ENCODE results near the gene NAALADL2. TPM values are rescaled to one million over a fixed set of nuclear protein-coding genes. Genes with fewer than 3 reads are reported as not detected.

Gene NAALADL2
- total RNA-seq, 1 experiment from 2014 or later, result 2.7 TPM

- H3K36me3 ChIP-seq (ENCODE audit: control insufficient read depth, insufficient read depth, low read length), result no peaks in the 10 kb centered on the region
- intact Hi-C loops (cut with micrococcal nuclease; ENCODE audit: unreplicated experiment), result no loop called here
- H3K4me3 ChIP-seq (ENCODE audit: low read depth in 2 of 2, low read length in 2 of 2), result no peak overlapping the region
- no peak for ATAC-seq
- no peaks in the 10 kb centered on the region for H3K27me3 ChIP-seq (ENCODE audit: control insufficient read depth, insufficient read depth, low read length)
- TF ChIP-seq POLR2AphosphoS5 (IDR thresholded peaks at IDR 0.05; ENCODE audit: low read depth, low read length) (no peak), TCF7L2 (IDR thresholded peaks at IDR 0.05; ENCODE audit: low read depth, low read length) (no peak), SIN3A (IDR thresholded peaks at IDR 0.05; ENCODE audit: borderline replicate concordance, insufficient read depth, low read depth, low read length) (no peak), CTCF (IDR thresholded peaks at IDR 0.05) (no peak)
- TF ChIP-seq, protein P1, sequence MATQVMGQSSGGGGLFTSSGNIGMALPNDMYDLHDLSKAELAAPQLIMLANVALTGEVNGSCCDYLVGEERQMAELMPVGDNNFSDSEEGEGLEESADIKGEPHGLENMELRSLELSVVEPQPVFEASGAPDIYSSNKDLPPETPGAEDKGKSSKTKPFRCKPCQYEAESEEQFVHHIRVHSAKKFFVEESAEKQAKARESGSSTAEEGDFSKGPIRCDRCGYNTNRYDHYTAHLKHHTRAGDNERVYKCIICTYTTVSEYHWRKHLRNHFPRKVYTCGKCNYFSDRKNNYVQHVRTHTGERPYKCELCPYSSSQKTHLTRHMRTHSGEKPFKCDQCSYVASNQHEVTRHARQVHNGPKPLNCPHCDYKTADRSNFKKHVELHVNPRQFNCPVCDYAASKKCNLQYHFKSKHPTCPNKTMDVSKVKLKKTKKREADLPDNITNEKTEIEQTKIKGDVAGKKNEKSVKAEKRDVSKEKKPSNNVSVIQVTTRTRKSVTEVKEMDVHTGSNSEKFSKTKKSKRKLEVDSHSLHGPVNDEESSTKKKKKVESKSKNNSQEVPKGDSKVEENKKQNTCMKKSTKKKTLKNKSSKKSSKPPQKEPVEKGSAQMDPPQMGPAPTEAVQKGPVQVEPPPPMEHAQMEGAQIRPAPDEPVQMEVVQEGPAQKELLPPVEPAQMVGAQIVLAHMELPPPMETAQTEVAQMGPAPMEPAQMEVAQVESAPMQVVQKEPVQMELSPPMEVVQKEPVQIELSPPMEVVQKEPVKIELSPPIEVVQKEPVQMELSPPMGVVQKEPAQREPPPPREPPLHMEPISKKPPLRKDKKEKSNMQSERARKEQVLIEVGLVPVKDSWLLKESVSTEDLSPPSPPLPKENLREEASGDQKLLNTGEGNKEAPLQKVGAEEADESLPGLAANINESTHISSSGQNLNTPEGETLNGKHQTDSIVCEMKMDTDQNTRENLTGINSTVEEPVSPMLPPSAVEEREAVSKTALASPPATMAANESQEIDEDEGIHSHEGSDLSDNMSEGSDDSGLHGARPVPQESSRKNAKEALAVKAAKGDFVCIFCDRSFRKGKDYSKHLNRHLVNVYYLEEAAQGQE (IDR thresholded peaks at IDR 0.05; ENCODE audit: insufficient read depth in 1 of 2, low read depth in 2 of 2, low read length in 1 of 2), result no peak
- ChIA-PET CTCF (no interaction called here), POLR2A (no interaction called here)
- DNase-seq (ENCODE audit: low read depth, low spot score), result no peak
- BruUV-seq (replicated peaks), result no TSS peak
- H3K4me1 ChIP-seq (ENCODE audit: control insufficient read depth, insufficient read depth, low read length), result peaks cover 3% of the 10 kb centered on the region; the same call in 1 of the 2 replicates
- in situ Hi-C loops (cut with HindIII; ENCODE audit: low pct_unique_long_range_greater_than_20kb, low sequenced_read_pairs), result no loop called here
- H3K9me3 ChIP-seq (ENCODE audit: control insufficient read depth, insufficient read depth, low read depth, low read length), result no peaks in the 10 kb centered on the region
- peak overlapping the region; percentile 74; the same call in 1 of the 2 replicates for H3K27ac ChIP-seq (ENCODE audit: low read length)
These were observed 408.4 kb downstream of the NAALADL2 start for GRCh38 chr3:175267561-175267960.

DNA sequence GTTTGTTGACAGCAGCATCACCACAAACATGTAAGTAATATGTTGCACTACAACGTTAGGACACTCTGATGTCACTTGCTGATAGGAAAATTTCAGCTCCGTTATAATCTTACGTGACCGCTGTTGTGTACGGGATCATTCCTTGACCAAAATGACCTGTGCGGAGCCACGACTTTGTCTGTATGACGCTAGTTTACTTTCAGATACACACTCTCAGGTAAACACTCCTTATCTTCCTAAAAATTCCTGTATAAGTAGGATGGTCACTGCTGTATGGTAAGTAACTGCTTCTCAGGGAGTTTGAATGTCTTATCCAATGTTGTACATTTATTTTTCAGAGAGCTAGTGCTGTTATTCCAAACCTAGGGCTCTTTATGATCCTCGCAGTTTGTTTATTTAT, 410.3 kb downstream of the NAALADL2 start:
- no peak for DNase-seq (ENCODE audit: low read depth, low spot score)
- Histone ChIP-seq H3K36me3 (ENCODE audit: control insufficient read depth, insufficient read depth, low read length) (no peaks in the 10 kb centered on the region), H3K27me3 (ENCODE audit: control insufficient read depth, insufficient read depth, low read length) (no peaks in the 10 kb centered on the region), H3K4me1 (ENCODE audit: control insufficient read depth, insufficient read depth, low read length) (peaks cover 3% of the 10 kb centered on the region; the same call in 1 of the 2 replicates), H3K9me3 (ENCODE audit: control insufficient read depth, insufficient read depth, low read depth, low read length) (no peaks in the 10 kb centered on the region), H3K4me3 (ENCODE audit: low read depth in 2 of 2, low read length in 2 of 2) (no peak overlapping the region), H3K27ac (ENCODE audit: low read length) (peak overlapping the region; percentile 80)
- CTCF ChIA-PET, result no interaction called here
- POLR2A ChIA-PET, result no interaction called here
- no TSS peak for BruUV-seq (replicated peaks)
- TF ChIP-seq, protein P1 (IDR thresholded peaks at IDR 0.05; ENCODE audit: insufficient read depth in 1 of 2, low read depth in 2 of 2, low read length in 1 of 2), result no peak
- TF ChIP-seq CTCF (IDR thresholded peaks at IDR 0.05) (no peak), POLR2AphosphoS5 (IDR thresholded peaks at IDR 0.05; ENCODE audit: low read depth, low read length) (no peak), SIN3A (IDR thresholded peaks at IDR 0.05; ENCODE audit: borderline replicate concordance, insufficient read depth, low read depth, low read length) (no peak), TCF7L2 (IDR thresholded peaks at IDR 0.05; ENCODE audit: low read depth, low read length) (no peak)
- peak; percentile 73 for ATAC-seq
- in situ Hi-C loops (cut with HindIII; ENCODE audit: low pct_unique_long_range_greater_than_20kb, low sequenced_read_pairs), result no loop called here
- intact Hi-C loops (cut with micrococcal nuclease; ENCODE audit: unreplicated experiment), result no loop called here
